NCI-H1092 (cell line): ENCODE measurements around the gene PRR23E.

Source experiments
- DNase-seq: peaks from one replicate; lab custom pipeline; 2025; lab: John Stamatoyannopoulos, UW

The PRR23E gene

DNA sequence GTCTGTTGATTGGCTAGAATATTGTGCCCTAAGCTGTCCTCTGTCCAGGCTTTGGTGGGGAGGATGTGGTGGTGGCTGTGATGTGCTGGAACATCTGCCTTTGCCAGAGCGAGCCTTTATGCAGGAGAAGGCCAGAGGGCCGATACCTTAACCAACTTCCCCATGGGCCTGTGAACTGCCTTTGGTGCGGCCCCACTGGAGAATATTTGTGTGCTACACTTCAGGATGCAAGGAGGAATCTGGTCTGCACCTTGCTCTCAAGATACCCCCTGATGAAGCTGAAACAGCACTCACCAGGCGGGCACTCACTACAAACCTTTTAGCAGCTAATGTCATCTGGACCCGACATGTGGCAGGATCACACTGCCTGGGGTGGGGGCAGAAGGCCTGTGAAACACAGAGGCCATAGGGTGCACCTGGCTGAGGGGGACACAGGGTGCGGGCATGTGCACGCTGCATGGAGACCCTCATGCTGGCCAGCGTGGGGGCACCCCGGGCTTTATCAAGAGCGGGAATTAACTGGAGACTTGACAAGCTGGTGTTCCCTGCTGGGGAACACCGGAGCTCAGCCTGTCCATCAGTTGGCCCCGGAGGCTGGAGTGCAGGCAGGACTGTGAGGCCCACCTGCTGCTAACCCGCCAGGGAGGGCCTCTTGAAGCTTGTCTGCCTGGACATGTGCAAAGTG is 16.4 kb downstream of the PRR23E start:
- DNase-seq, result peak; percentile 53

GRCh38 chr3:127209840-127210653 is 17.1 kb downstream of the PRR23E start:
- no peak for DNase-seq

DNA sequence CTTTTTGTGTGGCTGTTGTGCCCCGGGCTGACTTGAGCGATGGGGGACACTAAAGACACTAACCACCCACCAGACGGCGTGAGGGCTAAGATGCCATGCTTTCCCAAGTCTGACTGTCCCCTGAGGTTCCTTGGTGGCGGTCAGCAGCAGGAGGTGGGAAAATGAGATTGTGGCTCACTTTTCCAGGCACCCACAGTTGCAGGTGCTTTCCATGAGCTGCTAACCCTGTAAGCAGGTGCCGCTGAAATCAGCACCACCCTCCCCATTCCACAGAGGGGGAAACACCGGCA is 17.7 kb downstream of the PRR23E start:
- no peak for DNase-seq

DNA sequence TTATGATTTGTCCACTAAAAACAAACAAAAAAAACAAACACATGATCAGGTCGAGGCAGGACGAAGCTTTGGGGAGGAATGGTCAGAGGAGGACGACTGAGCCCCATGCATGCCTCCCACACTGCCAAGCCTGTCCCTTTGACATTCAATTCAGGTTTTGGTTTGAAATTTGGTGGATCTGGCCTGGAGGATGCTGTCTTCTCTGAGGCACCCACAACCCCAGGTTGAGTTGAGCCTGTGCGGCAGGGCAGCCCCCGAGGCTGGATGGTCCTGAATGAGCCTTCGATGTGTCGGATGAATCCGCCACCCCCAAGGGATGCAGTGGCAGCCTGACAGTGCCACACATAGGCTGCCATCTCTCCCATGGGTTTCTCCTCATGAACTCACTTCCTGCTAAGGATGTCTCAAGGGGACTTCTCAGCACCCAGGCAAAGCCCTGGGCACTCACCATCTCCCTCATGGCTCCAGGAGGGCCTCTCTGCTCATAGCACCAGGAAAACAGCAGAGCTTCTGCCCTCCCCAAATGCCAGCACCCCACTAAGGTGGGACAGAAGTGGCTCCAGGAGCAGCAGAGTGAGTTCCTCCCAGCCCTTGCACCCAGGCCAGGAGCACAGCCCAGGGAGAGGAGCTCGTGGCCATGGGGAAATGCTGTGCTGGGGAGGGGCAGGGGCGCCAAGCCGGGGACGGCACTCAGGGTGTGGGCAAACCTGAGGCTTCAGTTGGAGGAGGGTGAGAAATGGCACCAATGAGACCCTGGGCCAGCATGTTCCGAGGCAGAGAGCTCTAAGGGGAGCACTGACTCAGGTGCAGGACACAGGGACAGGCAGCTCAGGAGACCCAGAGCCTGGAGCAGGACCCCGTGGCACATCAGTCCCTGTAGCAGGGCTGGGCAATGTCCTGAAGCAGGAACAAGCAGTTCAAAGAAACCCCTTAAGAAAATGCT is 18.5 kb downstream of the PRR23E start:
- DNase-seq, result no peak

DNA sequence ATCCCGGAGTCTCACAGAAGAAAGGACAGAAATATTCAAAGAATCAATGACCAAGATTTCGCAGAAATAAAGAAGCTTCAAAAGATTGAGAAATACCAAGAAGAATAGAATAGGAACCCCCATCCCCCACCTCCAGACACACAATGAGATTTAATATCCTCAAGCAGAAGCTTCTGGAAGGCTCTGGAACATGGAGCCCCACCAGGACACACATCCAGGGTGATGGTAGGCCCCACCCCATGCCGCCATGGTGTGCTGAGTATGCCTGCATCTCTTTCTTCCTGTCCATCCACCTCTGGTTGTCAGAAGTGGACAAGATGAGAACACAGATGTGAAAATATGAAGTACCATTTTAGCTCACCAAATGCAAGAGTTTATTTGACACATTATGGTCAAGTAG is 19.3 kb downstream of the PRR23E start:
- DNase-seq, result no peak

DNA sequence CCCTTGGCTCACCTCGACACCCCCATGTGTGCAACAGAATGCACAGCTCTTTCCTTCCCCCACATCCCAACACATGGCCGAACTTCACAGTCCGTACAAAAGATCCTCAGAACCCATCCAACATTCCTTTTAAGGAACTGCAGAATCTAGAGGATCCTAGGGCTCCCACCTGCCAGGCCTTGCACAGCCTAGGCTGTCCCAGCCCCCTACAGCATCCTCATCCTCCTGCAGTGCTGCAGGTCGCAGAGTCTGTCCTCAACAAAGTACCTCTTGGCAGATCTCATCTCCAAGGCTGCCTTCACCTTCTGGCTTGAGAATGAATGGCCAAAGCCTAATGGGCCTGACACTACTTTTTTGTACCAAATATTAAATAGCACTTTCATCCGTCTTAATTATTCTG is 19.8 kb downstream of the PRR23E start:
- DNase-seq, result no peak

- DNase-seq, result no peak
Observed at GRCh38 chr3:127213381-127213918, 20.5 kb downstream of the PRR23E start.

- no peak for DNase-seq
Observed at GRCh38 chr3:127214975-127215374, 22.0 kb downstream of the PRR23E start.

GRCh38 chr3:127215714-127216414 is 22.9 kb downstream of the PRR23E start:
- no peak for DNase-seq

DNA sequence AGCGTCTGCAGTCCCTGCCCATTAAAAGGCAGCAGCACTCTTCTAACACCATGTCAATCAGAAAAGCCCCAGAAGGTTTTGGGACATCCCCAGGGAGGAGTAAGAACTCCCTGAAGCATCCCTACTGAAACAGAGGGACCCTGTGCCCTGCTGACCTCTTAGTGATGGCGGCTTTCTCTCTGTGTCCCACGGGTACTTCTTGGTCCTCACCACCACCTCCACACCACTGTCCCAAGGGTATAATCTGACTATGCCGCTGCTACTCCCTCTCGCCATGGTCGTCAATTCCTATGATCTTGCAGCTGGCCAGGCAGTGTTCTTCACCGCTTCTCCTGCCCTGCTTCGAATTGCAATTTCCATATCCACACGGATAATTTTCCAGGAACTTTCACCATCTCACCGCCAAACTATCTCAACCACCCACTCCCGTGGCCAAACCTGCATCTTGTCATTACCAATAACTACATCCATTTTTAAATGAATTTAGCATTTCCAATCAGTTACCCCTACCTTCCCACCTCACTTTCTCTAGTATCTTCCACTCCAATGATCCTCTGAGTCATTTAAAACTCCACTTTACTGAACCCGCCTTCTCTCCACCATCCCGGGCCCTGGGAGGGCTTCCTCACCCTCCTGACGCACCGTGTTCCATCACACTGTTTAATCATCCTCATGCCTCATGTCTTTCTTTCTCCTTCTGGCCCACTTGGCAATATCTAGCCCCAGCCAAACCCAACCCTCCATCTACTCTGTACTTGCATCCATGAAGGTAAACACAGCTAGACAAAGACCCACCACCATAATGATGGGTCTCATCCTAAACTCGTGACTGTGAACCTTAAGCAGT is 23.7 kb downstream of the PRR23E start:
- DNase-seq, result no peak

DNA sequence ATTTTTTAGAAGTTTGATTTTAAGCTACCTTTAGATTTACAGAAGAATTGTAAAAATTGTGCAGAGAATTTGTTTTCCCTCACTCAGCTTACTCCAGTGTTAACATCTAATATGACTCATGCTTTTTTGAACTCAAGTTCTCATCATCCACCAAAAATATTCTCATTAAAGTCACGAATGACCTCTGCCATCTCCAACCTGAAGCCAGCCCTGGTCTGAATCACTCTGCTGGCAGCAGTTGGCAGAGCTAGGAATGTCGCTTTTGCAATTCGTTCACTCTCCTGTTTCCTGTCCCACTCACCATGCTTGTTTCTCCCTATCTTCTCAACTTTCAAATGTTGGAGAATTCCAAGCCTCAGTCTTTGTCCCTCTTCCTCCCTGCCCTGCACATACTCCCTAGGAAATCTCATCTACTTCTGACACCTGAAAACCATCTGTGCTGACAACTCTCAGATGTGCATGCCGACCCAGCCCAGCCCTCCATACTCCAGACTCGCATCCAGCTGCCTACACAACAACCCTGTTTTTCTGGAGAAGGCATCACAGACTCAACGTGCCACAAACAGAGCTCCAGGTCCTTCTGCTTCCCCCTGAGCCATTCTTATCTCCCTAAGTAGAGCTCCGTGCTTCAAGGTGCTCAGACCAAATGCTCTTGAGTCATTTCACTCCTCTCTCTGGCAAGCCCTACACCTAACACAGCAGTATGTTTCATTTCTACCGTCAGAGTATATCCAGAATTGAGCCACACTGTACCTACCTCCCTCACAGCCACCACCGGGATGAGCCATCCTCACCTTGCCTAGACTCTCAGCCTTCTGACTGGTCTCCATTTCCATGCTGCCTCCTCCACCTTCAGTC is 24.9 kb downstream of the PRR23E start:
- DNase-seq, result no peak

GRCh38 chr3:127218454-127218922 is 25.6 kb downstream of the PRR23E start:
- no peak for DNase-seq

- no peak for DNase-seq
Observed at GRCh38 chr3:127220497-127220896, 27.6 kb downstream of the PRR23E start.

DNA sequence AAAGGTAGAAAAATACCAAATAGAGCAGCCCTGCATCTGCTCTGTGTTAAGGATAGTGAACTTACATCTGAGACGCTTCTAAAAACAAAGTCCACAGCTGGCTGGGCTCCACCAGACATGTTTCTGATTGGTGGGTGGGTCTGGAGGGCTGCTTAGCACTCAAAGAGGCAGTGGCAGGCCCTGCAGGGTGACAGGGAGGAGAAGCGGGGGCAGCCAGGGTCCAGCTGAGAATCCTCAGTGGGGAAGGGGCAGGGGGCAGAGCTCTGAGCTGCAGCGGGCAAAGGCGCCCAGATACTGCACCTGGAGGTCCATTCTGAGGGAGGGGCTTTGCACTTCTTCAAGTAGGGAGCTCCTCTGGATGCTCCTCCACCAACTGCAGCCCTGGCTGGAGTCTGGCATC is 28.1 kb downstream of the PRR23E start:
- no peak for DNase-seq

- no peak for DNase-seq
Observed at GRCh38 chr3:127221446-127222035, 28.6 kb downstream of the PRR23E start.

- DNase-seq, result no peak
Observed at GRCh38 chr3:127222163-127222562, 29.2 kb downstream of the PRR23E start.

- no peak for DNase-seq
Observed at GRCh38 chr3:127222664-127223063, 29.7 kb downstream of the PRR23E start.

DNA sequence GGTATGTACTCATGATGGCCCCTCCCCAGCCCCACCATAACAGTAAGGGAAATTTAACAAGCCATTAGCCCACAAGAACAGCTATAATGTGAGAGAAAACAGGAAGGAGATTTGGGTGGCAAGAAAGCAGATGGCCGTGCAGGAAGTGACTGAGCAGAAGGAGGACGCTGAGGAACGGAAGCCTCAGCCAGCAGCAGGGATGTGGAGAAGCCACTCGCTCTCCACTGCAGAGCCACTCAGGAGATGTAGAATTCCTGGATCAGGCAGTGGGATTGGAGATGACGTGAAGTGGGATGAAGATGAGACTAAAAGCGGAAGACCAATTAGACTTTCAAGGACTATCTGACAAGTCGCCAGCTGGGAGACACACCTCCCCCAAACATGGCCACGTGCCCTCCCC is 31.2 kb downstream of the PRR23E start:
- DNase-seq, result no peak

GRCh38 chr3:127226457-127226856 is 33.5 kb downstream of the PRR23E start:
- DNase-seq, result no peak
